AG08395 (cell line): Measurements from ENCODE around the gene SAXO1.

Experiments used
- DNase-seq: peaks from one replicate; pipeline ENCODE4 v3.0.0; 2012; ENCODE audit warnings: mixed read lengths, low spot score

The SAXO1 gene

DNA sequence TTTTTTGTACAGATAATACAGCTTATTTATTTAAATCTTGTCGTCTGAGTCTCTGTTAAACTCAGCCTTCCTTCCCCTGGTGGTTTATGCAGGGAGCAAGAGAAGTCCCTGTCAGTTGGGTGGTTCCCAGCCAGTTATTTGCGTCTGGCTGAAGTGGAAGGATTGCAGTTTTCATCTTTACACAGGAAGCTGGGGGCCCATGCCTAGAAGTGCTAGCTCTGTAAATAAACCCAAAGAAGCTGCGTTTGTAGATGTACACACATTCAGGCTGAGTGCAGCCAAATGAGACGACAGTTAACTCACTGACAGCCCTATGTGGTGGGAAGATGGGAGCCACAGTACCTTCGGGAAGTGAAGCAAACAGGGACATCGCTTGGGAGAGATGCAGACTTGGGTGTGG, 122.1 kb downstream of the SAXO1 start:
- DNase-seq, result no peak

DNA sequence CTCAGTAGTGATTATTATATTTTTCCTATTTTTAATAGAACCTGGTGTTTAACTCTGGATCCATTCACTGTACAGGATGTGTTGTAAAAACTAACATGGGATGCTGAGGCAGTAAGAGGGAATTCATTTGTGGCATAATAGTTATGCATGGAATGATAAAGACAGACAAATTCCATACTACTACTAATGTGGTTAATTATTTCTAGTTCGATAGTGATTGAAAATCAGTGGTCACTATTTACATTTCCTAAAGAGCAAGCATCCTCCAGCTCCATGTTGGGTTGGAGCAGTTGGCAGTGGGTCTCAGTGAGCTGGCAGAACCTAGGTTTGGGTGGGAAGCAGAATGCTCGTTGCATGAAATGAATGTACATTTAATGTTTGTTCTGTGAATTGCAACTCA, 122.6 kb downstream of the SAXO1 start:
- DNase-seq, result no peak

DNA sequence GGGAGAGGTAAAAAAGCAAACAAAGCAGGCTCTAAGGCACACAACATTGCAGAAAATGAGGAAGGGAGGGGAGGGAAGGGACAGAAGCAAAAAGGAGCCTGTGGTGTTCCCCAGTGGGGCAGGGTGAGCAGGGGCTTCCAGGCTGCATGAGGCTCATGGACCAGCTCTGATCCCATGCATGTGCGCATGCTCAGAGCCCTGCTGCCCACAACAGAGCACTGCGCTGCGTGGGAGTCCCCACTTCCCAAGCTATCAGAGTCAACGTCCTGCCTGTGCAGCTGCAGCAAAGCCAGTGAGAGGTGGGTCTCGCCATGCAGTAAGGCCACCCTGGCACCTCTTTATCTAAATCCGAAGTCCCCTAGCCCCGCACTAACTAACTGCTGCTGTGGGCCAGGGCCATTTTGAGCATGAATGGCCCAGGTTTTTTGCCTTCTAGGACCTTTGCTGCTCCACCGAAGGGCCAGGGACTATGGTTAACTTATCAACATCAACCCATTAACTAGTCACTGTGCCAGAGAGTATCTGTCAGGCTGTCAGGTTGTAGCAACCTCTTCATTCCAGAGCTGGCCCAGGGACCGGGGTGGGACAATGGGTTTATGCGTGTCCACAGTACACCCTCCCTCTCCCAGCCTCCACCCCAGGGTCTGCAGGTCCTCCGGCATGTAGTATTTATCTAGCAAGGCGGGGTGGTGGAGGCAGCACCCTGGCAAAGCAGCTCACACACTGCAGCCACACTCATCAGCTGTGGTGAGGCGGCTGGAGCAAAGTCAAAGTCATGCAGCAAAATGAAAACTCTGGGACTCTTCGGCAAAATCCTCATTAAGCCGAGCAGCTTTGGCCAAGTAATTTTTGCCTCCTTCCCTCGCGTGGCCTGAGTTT, 123.6 kb downstream of the SAXO1 start:
- DNase-seq, result no peak

DNA sequence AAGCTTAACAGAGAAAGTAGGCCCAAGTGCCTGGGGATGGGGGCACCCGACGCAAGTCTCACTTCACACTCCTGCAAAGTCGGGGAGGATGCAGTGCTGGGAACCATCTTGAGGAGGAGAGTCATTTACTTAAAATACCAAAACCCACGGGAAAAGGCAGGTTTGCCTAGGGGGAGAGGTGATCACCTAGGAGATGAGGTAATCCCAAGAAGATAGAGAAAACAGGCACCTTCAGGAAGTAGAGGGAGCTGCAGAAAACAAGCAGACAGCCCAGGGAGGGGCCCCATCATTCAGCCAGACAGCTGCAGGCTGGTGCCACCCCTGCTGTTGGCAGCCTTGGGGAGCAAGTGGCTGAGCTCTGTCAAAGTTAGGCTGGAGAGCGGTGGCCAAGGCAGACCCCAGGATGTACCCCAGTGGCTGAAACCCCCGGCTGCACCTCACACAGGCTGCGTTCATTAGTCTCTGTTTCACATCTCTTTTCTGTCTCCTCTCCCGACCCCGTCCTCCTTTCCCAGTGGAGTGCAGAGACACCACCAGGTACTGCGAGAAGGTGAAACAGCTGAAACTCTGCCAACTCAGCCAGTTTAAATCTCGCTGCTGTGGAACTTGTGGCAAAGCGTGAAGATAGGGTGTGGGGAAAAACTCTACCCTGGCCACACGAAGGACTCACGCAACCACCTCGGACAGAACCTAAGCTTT, 124.9 kb downstream of the SAXO1 start:
- no peak for DNase-seq

DNA sequence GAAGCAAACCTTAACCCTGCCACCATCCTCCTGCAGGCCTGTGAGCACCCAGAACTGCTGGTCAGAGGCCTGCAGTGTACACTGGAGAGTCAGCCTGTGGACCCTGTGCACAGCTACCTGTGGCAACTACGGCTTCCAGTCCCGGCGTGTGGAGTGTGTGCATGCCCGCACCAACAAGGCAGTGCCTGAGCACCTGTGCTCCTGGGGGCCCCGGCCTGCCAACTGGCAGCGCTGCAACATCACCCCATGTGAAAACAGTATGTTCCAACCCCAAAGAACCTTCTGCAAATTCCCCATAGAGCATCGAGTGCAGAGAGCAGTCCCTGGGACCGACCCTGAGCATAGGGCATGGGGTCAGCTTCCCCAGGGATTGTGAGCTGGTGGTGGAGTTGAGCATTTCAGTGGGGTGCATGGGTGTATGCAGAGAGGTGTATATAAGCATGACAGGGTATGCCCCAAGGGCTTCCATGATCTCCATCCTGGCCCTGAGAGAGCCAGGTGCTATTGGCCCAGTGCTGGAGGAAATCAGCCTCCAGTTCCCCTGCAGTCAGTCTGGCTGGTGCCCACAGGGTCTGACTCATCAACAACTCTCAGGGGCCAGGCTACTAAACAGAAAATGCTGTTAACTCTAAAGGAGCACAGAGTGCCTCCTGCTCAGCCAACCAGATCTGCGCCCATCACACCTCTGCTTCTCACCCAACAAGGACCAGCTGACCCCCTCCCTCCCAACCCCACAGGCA, 126.2 kb downstream of the SAXO1 start:
- DNase-seq, result peak; percentile 86

DNA sequence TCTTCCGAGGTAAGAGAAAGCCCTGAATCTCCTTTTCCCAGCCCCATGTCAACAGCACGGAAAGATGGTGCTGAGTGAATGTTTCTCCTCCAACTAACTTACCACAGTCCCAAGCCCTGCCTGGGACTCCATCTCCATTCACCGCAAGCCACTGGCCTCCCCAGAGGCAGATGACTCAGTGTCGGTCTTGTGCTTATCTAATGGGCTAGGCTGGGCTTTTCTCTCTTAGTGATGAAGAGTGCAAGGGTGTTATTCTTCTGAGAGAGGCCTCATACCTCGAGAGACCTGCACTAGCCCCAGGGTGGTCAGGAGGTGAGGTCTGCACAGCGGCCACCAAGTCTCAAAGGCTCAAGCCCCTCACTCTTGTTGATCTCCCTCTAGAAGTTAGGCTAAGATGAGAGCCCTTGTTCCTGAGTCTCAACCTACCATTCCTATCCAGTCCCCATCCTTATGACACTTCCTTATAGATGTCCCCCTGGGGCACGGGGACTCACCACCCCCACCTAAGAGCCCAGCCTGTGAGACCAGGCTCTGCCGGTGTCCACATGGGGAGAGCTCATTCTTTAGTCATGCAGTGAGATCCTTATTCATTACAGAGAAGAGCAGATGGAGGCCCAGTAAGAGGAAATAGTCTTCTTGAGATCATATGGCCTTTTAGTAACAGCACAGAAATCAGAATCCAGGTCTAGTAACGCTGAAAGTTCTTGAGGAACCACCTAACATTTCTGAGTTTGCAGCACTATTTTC, 127.0 kb downstream of the SAXO1 start:
- no peak for DNase-seq

DNA sequence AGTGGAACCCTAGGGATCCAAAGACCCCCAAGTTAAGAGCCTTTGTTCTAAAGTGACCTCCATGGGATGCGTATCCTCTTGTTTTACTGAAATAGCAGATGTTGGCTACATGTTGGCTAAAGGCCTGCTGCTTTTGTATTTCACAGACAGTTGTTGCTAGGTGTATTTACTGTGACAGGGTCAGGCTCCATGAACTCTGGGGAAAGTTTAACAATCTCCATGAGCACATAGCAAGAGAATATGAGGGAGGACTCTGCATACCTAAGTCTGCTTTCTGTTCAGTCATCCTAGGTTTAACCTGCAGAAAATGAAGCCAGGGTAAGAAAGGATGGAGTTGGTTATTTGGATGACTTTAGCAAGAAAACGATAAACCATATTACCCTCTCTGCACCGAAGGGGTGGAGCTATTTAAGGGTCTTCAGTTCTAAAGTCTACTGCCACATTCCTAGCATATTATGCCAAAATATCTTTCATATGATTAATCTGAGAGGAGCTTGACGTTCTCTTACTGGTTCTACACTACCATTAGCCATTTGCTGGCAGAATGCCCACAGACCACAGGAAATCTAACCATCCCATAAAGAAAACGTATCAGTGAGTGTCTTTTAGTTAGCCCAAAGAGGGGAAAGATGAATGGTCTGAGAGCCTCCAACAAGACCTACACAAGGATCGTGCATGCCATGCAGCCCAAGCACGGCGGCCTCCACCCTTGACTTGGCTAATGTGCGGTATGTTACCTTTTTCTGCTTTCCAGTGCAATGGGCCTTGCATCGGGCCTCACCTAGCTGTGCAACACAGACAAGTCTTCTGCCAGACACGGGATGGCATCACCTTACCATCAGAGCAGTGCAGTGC, 127.8 kb downstream of the SAXO1 start:
- DNase-seq, result no peak

DNA sequence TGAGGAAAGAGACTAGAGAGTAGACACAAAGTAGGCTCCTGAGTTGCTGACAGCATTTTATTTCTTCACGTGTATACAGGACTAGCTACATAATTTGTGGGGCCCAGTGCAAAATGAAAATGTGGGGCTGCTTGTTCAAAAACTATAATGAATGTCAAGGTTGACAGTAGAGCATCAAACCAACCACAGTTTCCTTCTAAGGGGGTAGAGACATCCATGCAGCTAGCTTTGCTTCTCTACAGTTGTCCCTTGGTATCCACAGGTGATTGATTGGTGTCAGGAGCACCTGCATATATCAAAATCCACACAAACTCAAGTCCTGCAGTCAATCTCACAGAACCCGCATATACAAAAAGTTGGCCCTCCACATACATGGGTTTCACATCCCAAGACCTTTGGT, 129.6 kb downstream of the SAXO1 start:
- no peak for DNase-seq

DNA sequence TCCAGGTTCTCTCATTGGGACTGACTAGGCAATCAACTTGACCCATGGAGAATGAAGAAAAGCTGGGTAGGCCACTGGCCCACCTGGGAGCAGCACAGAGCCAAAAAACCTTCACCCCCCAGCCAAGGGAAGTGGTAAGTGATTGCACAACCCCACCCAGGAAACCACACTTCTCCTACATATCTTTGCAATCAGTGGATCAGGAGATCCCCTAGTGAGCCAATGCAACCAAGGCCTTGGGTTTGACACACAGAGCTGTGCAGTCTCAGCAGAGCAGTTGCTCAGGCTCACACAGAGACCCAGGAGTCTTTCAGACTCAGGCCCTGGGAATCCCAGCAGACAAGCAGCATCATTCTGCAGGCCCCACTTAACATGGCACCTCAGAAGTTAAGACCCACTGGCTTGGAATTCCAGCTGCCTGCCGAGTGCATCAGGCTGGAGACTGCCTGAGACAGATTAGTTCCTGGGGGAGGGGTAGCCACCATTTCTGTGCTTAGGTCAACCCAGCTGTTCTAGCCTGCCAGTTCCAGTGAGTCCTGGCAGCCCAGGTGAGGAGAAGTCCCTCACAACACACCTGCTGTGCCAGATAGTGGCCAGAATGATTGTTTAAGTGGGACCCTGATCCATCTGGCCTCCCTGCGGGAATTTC, 136.4 kb downstream of the SAXO1 start:
- no peak for DNase-seq

DNA sequence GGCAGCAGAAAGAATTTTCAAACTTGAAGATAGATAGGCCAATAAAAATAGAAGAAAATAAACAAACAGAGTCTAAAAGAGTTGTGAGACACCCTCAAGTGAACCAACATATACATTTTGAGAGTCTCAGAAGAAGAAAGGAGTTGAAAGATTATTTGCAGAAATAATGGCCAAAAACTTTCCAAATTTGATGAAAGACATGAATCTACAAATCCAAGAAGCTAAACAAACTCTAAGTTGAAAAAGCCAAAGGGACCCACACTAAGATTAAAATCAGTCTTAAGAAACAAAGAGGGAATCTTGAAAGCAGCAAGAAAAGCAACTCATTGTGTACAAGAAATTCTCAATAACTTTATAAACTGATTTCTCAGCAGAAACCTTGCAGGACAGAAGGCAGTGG, 137.0 kb downstream of the SAXO1 start:
- DNase-seq, result no peak

DNA sequence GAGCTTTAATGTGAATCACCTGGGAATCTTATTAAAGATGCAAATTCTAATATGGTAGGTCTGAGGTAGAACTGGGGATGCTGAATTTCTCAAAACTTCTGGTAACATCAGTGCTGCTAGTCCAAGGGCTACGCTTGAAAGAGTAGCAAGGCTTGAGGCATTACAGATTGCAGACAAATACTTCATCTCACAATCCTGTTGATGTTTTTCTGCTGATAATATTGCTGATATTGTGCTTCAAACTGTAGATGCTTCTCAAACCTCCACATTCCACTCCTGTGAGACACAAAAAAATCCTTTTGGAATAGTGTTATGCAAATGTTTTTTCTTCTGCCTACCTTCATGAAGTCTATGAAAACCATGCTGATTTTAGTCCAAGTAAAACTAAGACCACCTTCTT, 139.5 kb downstream of the SAXO1 start:
- DNase-seq, result no peak

DNA sequence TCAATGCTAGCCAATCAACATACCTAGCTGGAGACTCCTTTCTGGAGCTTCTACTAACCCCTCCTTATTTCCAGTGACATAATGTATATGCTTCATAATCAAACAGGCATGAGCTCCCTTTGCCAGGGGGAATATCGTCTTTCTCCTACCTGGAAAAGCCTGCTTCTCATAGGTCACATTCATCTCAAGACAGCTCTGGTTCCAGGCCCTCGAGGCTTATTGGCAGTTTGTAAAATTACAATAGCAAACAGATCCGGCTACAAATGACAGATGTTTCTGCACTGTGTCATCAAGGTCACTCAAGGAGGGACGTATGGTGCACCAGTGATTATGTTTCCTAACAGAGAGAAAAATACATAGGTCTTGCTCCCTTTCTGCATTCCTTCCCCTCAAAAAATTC, 140.0 kb downstream of the SAXO1 start:
- no peak for DNase-seq

DNA sequence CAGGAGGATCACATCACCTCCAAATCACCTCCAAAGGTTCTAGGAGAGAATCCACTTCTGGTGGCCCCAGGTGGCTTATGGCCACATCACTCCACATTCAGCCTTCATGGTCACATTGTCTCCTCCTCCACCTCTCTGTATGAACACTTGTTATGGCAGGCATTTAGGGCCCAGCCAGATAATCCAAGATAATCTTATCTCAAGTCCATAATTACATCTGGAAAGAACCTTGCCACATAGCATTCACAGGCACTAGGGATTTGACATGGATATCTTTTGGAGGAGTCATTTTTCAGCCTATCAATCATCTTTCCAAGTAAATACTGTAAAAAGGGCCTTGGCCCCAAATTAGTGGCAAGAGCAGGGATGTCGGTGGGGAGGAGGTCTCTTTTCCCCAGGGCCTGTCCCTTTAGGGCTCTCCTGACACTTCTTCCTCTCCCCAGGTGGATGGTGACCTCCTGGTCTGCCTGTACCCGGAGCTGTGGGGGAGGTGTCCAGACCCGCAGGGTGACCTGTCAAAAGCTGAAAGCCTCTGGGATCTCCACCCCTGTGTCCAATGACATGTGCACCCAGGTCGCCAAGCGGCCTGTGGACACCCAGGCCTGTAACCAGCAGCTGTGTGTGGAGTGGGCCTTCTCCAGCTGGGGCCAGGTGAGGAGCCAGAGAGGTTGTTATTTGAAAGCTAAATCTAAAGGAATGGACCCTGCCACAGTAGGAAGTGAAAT, 140.9 kb downstream of the SAXO1 start:
- DNase-seq, result no peak

DNA sequence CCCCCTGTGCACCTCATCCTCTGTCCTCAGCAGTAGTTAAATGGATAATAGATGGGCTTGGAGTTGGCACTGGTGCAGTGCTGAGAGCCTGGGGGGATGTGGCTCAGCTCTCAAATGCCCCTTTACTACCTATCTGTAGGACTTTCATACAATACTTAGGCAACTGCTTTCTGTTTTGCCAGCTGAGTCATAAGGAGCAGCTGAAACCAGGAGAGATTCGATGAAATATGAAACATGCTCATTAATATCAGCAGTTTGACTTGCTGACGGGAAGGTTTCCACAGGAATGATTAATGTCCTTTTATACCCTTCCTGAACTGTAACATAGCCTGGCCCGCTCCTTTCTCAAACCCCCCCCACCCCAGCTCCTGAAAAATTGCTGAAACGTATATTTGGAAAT, 142.6 kb downstream of the SAXO1 start:
- DNase-seq, result no peak

DNA sequence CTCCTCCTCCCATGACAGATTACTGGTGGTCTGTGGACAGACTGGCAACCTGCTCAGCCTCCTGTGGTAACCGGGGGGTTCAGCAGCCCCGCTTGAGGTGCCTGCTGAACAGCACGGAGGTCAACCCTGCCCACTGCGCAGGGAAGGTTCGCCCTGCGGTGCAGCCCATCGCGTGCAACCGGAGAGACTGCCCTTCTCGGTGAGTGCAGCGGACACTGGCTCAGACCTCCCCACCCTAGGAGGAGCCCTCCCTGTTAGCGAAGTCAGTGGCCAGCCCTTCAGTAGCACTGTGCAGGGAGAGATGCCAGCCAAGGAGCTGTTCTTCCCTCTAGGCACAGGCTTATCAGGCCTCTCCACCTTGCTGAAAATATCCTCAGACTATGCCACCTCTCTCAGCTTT, 143.5 kb downstream of the SAXO1 start:
- DNase-seq, result no peak

DNA sequence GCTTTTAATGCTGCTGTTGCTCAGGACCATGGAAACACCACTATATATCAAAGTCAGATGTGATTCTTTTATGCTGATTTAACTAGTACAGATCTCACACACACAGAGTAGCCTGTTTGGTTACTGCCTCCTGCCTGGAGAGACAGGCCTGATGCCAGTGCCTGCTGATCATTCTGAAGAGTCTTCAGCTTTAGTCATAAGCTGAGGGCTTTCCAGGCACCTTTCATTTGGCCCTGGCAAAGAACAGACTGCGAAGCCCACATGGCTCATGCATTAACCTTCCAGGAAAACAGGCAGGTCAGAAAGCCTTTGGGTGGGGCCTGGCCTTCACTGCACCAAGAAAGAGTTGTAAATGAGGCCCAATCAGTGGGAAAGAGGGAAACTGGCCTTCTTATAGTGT, 144.7 kb downstream of the SAXO1 start:
- no peak for DNase-seq

DNA sequence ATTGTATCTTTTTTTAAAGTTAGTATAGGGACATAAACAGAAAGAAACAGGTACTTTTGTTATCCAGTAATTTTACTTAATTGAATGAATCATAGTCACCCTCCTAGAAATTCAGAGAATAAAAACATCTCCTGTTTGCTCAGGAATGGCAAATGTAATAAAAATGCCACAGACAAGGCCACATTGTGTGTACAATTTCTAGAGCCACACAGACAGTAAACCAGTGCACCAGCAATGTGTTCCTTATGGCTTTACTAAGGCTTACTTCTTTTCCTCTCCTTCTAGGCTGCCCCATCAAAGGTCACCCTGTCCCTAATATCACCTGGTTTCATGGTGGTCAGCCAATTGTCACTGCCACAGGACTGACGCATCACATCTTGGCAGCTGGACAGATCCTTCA, 145.5 kb downstream of the SAXO1 start:
- no peak for DNase-seq

DNA sequence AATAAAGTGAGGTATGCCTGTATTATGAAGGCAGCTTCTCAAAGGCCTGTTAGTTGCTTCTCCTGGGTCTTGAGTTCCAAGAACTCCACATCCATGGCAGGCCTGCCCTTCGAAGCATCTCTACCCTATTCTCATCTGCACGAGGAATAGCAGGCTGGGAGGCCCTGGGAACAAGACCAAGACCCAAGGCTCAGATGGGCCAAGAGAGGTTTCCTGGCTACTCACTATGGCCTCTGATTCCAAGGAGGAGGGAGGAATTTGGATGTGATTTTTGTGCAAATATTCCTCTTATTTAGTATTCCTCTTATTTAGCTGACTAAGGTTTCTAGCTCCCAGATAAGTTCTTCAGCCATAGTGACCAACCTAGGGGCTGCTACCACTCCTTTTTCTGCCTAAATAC, 151.3 kb downstream of the SAXO1 start:
- no peak for DNase-seq

DNA sequence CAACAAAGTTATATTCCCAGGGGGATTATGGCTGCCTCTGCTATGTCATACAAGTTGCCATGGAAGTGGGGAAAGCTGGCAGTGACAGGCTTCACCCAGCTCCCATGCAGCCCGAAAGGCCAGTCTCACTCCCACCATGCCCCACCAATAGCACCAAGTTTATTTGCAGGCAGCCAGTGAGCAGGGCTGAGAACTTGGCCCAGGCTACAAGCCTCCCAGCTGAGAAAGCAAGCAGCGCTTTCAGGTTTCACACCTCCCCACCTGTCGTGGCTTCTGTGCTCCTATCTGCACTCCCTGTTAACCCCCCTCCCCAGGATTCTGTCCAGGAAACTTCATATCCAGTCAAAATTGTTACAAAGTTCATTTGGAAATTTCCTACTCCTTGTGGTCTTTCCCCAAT, 155.0 kb downstream of the SAXO1 start:
- no peak for DNase-seq
